ENCODE results near the gene PBLD. TPM values are rescaled to one million over a fixed set of nuclear protein-coding genes. Genes with fewer than 3 reads are reported as not detected.

Gene PBLD
- 2.3 and 3.1 TPM in 2 replicates for total RNA-seq (2014; rRNA removed; shearing (Covaris generic))

DNA sequence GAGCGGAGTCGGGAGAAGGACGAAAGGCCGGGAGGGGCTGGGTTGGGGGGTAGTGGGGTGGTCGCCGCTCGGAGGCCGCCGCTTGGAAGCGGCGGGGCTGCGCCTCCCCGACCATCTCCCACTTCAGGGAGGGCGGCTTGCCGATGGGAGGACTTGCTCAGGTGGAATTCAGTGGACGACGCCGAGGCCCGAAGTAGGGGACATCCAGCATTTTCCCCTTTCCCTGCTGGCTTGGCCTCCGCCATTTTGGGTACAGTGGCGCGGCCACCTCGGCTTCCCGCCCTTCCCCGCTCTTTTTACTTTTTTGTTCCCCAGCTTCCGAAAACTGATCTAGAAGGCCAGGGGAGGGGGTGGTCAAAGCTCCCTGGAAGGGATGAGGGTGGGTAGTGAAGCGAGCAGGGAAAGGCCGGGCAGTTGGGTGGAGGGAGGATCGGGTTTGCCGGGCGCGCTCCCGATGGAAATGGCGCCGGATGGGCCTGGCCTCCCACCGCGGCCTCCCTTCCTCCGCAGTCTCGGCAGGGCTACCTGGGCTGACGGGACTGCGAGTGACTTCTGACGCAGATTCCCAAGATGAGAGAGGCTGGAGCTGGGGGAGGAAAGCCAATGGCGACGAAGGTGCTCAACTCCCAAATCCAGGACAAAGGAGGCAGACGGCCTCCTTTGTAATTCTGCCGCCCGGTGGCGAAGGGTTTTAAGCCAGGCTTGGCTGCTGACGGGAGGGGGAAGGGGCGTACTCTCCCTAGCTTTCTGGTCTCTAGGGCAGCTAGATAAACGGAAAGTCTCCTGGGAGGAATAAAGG, at the start of gene PBLD:
Gene PBLD, minus strand, starts transcription at position 670 of the 799 bp plus-strand sequence. CDS start 26,084 bp downstream, outside the sequence.
- DNase-seq (ENCODE audit: low spot score), result peak; percentile 73

DNA sequence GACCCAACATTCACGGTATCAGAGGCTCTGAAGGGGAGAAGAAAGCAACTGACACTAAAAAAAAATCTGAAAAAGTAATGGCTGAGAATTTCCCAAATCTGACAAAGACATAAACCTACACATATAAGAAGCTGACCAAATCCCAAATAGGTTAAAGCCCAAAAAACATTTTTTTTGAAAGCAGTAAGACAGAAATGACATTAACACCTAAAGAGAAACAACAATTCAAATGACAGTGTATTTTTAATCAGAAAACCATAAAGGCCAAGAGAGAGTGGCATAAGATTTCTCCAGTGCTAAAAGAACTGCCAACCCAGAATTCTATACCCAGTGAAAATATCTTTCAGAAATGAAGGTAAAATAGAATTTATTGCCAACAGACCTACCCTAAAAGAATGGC, 38.9 kb upstream of the PBLD start:
- DNase-seq (ENCODE audit: low spot score), result no peak

DNA sequence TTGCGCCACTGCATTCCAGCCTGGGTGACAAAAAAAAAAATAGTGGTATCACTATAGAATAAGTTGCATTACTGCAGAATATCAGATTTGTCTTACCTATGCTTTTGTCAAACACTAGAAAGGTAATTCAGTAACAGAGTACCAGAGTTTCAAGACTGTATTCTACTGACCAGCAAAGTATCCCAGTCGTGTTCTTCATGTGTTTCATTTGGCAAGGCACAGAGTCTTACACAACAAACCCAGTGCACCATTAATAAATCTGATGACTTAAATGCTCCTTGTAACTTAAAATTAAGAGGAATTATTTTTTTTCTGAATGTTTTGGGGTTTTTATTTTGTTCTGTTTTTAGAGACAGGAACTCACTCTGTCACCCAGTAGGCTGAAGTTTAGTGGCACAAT, 34.4 kb upstream of the PBLD start:
- no peak for DNase-seq (ENCODE audit: low spot score)

DNA sequence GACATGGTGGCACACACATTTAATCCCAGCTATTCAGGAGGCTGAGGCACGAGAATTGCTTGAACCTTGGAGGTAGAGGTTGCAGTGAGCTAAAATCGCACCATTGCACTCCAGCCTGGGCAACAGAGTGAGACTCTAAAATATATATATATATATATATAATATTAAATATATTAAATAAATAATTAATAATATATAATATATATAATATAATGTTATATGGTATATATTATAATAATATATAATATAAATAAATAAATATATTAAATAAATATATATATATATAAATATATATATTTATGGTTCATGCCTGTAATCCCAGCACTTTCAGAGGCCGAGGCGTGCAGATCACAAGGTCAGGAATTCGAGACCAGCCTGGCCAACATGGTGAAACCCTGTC, 33.9 kb upstream of the PBLD start:
- DNase-seq (ENCODE audit: low spot score), result no peak

DNA sequence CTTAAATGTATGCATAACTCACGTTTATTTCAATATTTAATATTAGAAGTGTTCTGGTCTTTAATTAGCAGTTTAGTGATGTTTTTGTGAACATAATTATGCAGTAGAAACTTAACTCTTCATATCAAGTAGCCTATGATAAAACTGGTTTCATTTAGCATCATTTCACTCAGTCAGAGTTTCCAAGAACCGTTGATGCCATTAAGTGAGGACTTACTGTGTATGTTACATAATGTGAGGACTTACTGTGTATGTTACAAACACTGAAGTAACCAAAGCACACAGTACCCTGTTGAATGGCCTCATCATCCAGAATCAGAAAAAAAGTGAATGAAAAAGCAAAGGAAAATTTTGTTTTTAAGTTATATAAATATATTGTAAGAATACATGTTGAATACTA, 32.9 kb upstream of the PBLD start:
- no peak for DNase-seq (ENCODE audit: low spot score)

GRCh38 chr10:68364101-68364886, 31.6 kb upstream of the PBLD start:
- no peak for DNase-seq (ENCODE audit: low spot score)

- no peak for DNase-seq (ENCODE audit: low spot score)
Measured at GRCh38 chr10:68362590-68362989, 29.9 kb upstream of the PBLD start.

DNA sequence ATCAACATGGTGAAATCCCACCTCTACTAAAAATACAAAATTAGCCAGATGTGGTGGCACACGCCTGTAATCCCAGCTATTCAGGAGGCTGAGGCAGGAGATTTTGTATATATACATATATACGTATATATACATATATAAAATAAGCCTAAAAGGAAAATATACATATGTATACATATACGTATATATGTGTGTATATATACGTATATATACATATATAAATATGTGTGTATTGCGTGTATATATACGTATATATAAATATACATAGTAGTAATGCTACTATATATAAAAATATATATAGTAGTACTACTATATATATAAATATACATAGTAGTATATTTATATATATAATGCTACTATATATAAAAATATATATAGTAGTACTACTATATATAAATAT, 26.5 kb upstream of the PBLD start:
- DNase-seq (ENCODE audit: low spot score), result no peak

DNA sequence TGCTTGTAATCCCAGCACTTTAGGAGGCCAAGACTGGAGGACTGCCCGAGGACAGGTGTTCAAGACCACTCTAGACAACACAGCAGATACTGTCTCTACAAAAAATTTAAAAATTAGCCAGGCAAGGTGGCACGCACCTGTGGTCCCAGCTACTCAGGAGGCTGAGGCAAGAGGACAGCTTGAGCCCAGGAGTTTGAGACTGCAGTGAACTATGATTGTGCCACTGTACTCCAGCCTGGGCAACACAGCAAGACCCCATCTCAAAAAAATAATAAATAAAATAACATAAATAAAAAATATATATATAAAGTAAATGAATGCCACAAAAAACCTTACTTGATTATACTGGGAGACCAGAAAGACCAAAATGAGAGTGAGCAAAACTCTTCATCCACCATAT, 20.8 kb upstream of the PBLD start:
- DNase-seq (ENCODE audit: low spot score), result no peak

DNA sequence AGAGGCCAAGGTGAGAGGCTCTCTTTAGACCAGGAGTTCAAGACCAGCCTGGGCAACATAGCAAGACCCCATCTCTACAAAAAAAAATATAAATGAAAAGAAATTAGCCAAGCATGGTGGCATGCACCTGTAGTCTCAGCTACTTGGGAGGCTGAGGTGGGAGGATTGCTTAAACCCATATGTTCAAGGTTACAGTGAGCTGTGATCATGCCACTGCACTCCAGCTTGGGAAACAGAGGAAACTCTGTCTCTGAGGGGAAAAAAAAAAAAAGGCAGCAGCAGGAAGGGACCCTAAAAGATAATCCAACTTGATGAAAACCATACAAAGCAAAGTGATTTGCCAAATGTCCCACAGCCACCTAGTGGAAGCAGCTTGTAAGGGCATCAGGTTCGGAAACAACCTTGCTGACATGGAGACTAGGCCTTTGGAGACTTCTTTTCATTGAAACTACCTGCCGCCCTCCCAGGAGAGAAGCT, 15.6 kb upstream of the PBLD start:
- DNase-seq (ENCODE audit: low spot score), result peak; percentile 39

DNA sequence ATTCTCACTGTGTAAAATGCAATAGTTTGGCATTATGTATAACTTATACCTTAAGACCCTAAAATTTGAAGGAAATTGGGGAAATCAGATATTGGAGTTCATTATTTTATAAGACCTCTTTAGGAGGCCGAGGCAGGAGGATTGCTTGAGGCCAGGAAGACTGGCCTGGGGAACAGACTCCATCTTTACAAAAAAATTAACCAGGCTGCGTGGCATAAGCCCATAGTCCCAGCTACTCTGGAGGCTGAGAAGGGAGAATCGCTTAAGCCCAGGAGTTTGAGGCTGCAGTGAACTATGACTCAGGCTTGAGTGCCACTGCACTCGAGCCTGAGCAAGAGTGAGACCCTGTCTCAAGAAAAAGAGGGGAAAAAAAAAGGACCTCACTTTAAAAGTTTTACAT, 14.0 kb upstream of the PBLD start:
- no peak for DNase-seq (ENCODE audit: low spot score)

- DNase-seq (ENCODE audit: low spot score), result no peak
Measured at GRCh38 chr10:68345621-68346020, 12.9 kb upstream of the PBLD start.

DNA sequence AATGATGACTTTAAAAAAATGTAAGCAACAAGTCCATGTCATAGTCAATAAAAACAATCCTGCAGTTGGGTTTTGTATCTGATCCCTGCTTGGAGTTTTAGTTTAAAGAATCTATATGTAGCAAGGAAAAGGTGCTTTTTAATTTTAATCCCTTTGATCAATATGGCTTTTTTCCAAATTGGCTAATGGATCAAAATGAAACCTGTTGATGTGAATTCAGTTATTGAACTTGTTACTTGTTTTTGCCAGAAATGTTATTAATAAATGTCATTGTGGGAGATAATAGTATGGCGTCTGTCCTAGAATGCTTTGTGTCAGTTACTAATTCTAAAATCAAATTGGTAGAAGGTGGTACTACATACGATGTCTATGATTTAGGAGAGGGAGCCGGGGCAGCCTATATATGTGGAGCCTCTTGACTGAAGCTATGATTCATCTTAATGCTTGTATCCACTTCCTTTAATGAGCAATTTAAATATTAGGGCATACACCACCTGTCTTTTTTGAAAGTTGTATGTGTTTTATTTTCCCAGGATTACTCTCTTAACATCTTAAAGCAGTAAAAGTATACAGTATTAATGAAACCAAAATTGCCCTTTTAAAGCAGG, 10.3 kb upstream of the PBLD start:
- DNase-seq (ENCODE audit: low spot score), result no peak

- DNase-seq (ENCODE audit: low spot score), result no peak
Measured at GRCh38 chr10:68340358-68341080, 7.8 kb upstream of the PBLD start.

DNA sequence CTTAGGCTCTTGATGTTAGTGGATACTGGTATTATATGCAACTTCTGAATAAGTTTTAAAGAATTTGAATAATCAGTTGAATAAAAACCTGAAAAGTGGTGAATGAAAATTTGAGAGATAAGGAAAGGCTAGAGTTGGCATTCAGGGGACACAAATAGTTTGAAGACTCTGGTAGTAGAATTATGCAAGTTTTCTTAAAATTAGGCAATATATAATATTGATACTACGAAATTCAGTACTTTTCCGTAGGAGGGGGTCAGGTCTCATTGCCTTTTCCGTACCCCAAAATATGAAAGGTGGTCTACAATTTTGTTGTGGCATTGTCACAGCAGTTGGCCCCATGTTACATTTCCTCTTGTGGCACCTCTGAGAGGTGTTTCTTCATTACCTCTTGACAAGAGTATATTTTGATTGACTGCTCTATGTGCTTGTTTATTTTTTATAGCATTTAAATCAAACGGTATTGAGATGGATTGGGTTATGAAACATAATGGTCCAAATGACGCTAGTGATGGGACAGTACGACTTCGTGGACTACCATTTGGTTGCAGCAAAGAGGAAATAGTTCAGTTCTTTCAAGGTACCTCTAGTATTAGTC, 4.1 kb upstream of the PBLD start:
- no peak for DNase-seq (ENCODE audit: low spot score)

- DNase-seq (ENCODE audit: low spot score), result no peak
Measured at GRCh38 chr10:68334672-68335467, 2.1 kb upstream of the PBLD start.

DNA sequence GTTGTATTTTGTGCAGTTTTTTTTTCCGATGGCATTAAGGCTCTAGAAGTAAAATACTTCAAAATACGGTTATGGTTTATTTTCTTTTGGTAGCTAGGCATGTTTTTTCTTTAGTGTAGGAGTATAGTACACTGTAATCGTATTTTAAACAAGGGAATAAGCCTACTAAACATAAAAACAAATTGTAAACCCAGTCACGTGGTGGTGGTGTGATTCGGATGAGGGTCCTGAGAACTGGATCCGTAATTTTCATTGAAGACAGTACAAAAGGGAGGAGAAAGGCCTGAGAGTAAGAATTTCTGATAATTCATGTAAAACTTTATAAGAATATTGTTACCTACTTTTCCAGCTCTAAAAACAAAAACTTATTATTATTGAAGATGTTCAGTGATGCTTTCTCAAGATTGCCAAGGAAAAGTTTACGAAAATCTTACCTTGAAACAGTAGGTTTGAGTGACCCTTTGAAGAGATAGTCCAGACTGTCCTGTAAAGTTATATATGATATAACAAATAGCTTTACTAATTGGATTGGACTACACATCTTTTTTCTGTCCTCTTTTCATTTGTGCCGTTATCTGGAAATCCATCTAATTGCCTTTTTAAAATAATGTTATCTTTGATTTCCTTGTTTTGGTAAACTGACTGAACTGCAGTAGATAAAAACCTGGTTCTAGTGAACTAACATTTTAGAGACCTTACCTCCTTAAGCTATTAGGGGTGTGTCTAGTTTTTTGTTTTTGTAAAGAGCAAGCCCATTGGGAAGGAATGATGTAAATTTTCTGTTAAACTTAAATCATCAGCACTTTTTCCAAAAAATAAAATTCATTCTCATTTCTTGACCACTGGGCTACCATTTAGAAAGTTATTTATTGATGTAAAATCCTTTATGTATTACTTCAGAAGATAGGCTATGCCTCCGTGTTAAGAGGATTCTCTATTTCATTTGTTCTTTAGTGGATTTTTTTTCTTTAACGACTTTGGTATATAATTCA, 1.0 kb upstream of the PBLD start:
- DNase-seq (ENCODE audit: low spot score), result no peak

GRCh38 chr10:68333058-68333395, 299 bp upstream of the PBLD start:
- no peak for DNase-seq (ENCODE audit: low spot score)

GRCh38 chr10:68331455-68332258, 1.1 kb downstream of the PBLD start, which contains the start of gene HNRNPH3:
TSS of gene HNRNPH3 (plus strand) at chr10:68332064. CDS start at chr10:68337222, 5,158 bp downstream.
- peak; percentile 97 for DNase-seq (ENCODE audit: low spot score)

All from H4 (cell line).